ENCODE results near the gene ADGRV1. TPM values are rescaled to one million over a fixed set of nuclear protein-coding genes. Genes with fewer than 3 reads are reported as not detected.

ADGRV1 gene
- total RNA-seq, 1 donor from 2014 or later = 10.0 TPM

- no peak overlapping the region for H3K9ac ChIP-seq (ENCODE audit: low read length)
- no peak overlapping the region for H3K27ac Mint-ChIP-seq (ENCODE audit: unreplicated experiment)
- H3K4me3 ChIP-seq (ENCODE audit: insufficient read depth, low read depth, low read length) = no peak overlapping the region
- no peaks in the 10 kb centered on the region for H3K27me3 Mint-ChIP-seq (ENCODE audit: low read depth, unreplicated experiment)
- no peak overlapping the region for H3K4me2 ChIP-seq (ENCODE audit: low read length)
- no peaks in the 10 kb centered on the region for H3K27me3 ChIP-seq (ENCODE audit: insufficient read depth, low read length)
- no peaks in the 10 kb centered on the region for H4K20me1 ChIP-seq (ENCODE audit: insufficient read depth, low read length)
- H3K27ac ChIP-seq (ENCODE audit: low read depth, low read length) = no peak overlapping the region
- no peak for TF ChIP-seq CTCF (IDR thresholded peaks at IDR 0.05; ENCODE audit: insufficient read depth, low read depth, low read length)
- TF ChIP-seq EZH2 (IDR thresholded peaks at IDR 0.05; ENCODE audit: insufficient read depth, low read length) = no peak
- no peak for FAIRE-seq
- H3K9me3 Mint-ChIP-seq (ENCODE audit: unreplicated experiment) = no peaks in the 10 kb centered on the region
- no peaks in the 10 kb centered on the region for H3K4me1 ChIP-seq (ENCODE audit: insufficient read depth, low read length)
- no peak overlapping the region for H2AFZ ChIP-seq (ENCODE audit: low read depth, low read length)
- H3K36me3 Mint-ChIP-seq (ENCODE audit: low read depth, unreplicated experiment) = no peaks in the 10 kb centered on the region
- no peaks in the 10 kb centered on the region for H3K36me3 ChIP-seq (ENCODE audit: insufficient read depth, low read length)
- no peak overlapping the region for H3K4me3 Mint-ChIP-seq (ENCODE audit: unreplicated experiment)
- no peaks in the 10 kb centered on the region for H3K79me2 ChIP-seq (ENCODE audit: insufficient read depth, low read length)
- no peaks in the 10 kb centered on the region for H3K9me3 ChIP-seq (ENCODE audit: insufficient read depth, low read depth, low read length)
- H3K4me1 Mint-ChIP-seq (ENCODE audit: low read depth, unreplicated experiment) = peaks cover 6% of the 10 kb centered on the region
- DNase-seq (ENCODE audit: low read depth) = no peak
Observed at GRCh38 chr5:90854169-90854568, 295.6 kb downstream of the ADGRV1 start.

- no peak for FAIRE-seq
- Mint-ChIP-seq H3K4me3 (ENCODE audit: unreplicated experiment) (no peak overlapping the region), H3K27ac (ENCODE audit: unreplicated experiment) (no peak overlapping the region), H3K36me3 (ENCODE audit: low read depth, unreplicated experiment) (no peaks in the 10 kb centered on the region), H3K9me3 (ENCODE audit: unreplicated experiment) (no peaks in the 10 kb centered on the region), H3K27me3 (ENCODE audit: low read depth, unreplicated experiment) (no peaks in the 10 kb centered on the region), H3K4me1 (ENCODE audit: low read depth, unreplicated experiment) (peaks cover 6% of the 10 kb centered on the region)
- Histone ChIP-seq H3K4me3 (ENCODE audit: insufficient read depth, low read depth, low read length) (no peak overlapping the region), H3K4me2 (ENCODE audit: low read length) (no peak overlapping the region), H3K9ac (ENCODE audit: low read length) (no peak overlapping the region), H3K36me3 (ENCODE audit: insufficient read depth, low read length) (no peaks in the 10 kb centered on the region), H3K27me3 (ENCODE audit: insufficient read depth, low read length) (no peaks in the 10 kb centered on the region), H3K79me2 (ENCODE audit: insufficient read depth, low read length) (no peaks in the 10 kb centered on the region), H4K20me1 (ENCODE audit: insufficient read depth, low read length) (no peaks in the 10 kb centered on the region), H2AFZ (ENCODE audit: low read depth, low read length) (no peak overlapping the region), H3K27ac (ENCODE audit: low read depth, low read length) (no peak overlapping the region), H3K9me3 (ENCODE audit: insufficient read depth, low read depth, low read length) (no peaks in the 10 kb centered on the region), H3K4me1 (ENCODE audit: insufficient read depth, low read length) (no peaks in the 10 kb centered on the region)
- no peak for TF ChIP-seq CTCF (IDR thresholded peaks at IDR 0.05; ENCODE audit: insufficient read depth, low read depth, low read length)
- TF ChIP-seq EZH2 (IDR thresholded peaks at IDR 0.05; ENCODE audit: insufficient read depth, low read length) = no peak
- no peak for DNase-seq (ENCODE audit: low read depth)
Observed at GRCh38 chr5:90855296-90856010, 296.9 kb downstream of the ADGRV1 start.

GRCh38 chr5:90861843-90862586 lies 303.4 kb downstream of the ADGRV1 start:
- Mint-ChIP-seq H3K27me3 (ENCODE audit: low read depth, unreplicated experiment) (no peaks in the 10 kb centered on the region), H3K4me3 (ENCODE audit: unreplicated experiment) (no peak overlapping the region), H3K27ac (ENCODE audit: unreplicated experiment) (no peak overlapping the region), H3K36me3 (ENCODE audit: low read depth, unreplicated experiment) (no peaks in the 10 kb centered on the region), H3K4me1 (ENCODE audit: low read depth, unreplicated experiment) (peaks cover 6% of the 10 kb centered on the region), H3K9me3 (ENCODE audit: unreplicated experiment) (no peaks in the 10 kb centered on the region)
- DNase-seq (ENCODE audit: low read depth) (no peak), FAIRE-seq (no peak)
- Histone ChIP-seq H3K27ac (ENCODE audit: low read depth, low read length) (no peak overlapping the region), H3K27me3 (ENCODE audit: insufficient read depth, low read length) (no peaks in the 10 kb centered on the region), H3K9me3 (ENCODE audit: insufficient read depth, low read depth, low read length) (no peaks in the 10 kb centered on the region), H3K4me2 (ENCODE audit: low read length) (no peak overlapping the region), H3K4me1 (ENCODE audit: insufficient read depth, low read length) (no peaks in the 10 kb centered on the region), H3K9ac (ENCODE audit: low read length) (no peak overlapping the region), H4K20me1 (ENCODE audit: insufficient read depth, low read length) (no peaks in the 10 kb centered on the region), H3K4me3 (ENCODE audit: insufficient read depth, low read depth, low read length) (no peak overlapping the region), H3K36me3 (ENCODE audit: insufficient read depth, low read length) (no peaks in the 10 kb centered on the region), H3K79me2 (ENCODE audit: insufficient read depth, low read length) (no peaks in the 10 kb centered on the region), H2AFZ (ENCODE audit: low read depth, low read length) (no peak overlapping the region)
- no peak for TF ChIP-seq CTCF (IDR thresholded peaks at IDR 0.05; ENCODE audit: insufficient read depth, low read depth, low read length)
- TF ChIP-seq EZH2 (IDR thresholded peaks at IDR 0.05; ENCODE audit: insufficient read depth, low read length) = no peak
